Smooth muscle cell (in vitro differentiated cells): ENCODE results near the gene NKRF. TPM values are rescaled to one million over a fixed set of nuclear protein-coding genes. Genes with fewer than 3 reads are reported as not detected.
"Not testable (repeated sequence)": the region's sequence is repeated elsewhere in the genome, so short reads cannot be mapped to it uniquely, and the experiment has no call there.

Experiments used
- DNase-seq: peaks from one replicate; lab custom pipeline; 2025; ENCODE audit not compliant: unreplicated experiment; lab: John Stamatoyannopoulos, UW
- H2AFZ ChIP-seq: fragments of 200-600 bp; sonication (generic); 2 replicates; pipeline ENCODE4 v1.6.0; 2016; ENCODE audit warnings: antibody characterized with exemption, low read depth, mild to moderate bottlenecking
- H3F3A ChIP-seq: fragments of 200-600 bp; sonication (generic); 2 replicates; pipeline ENCODE4 v1.6.0; 2017; ENCODE audit warnings: antibody characterized with exemption, low read depth
- H3K27ac ChIP-seq: fragments of 200-600 bp; sonication (generic); 2 replicates; pipeline ENCODE4 v1.5.1; 2016; ENCODE audit warnings: low read depth, mild to moderate bottlenecking
- H3K27me3 ChIP-seq: fragments of 200-600 bp; sonication (generic); 2 replicates; pipeline ENCODE4 v1.6.1; 2016; ENCODE audit warnings: low read depth, mild to moderate bottlenecking
- H3K36me3 ChIP-seq: fragments of 200-600 bp; sonication (generic); 2 replicates; pipeline ENCODE4 v1.5.1; 2016; ENCODE audit warnings: low read depth
- H3K4me1 ChIP-seq: fragments of 200-600 bp; sonication (generic); 2 replicates; pipeline ENCODE4 v1.5.1; 2016; ENCODE audit warnings: low read depth
- H3K4me2 ChIP-seq: fragments of 200-600 bp; sonication (generic); 2 replicates; pipeline ENCODE4 v1.6.0; 2016; ENCODE audit warnings: mild to moderate bottlenecking
- H3K4me3 ChIP-seq: fragments of 200-600 bp; sonication (generic); 2 replicates; pipeline ENCODE4 v1.5.1; 2016; ENCODE audit warnings: mild to moderate bottlenecking
- H3K79me2 ChIP-seq: fragments of 200-600 bp; sonication (generic); 2 replicates; pipeline ENCODE4 v1.6.0; 2016; ENCODE audit warnings: low read depth, mild to moderate bottlenecking
- H3K9ac ChIP-seq: fragments of 200-600 bp; sonication (generic); 2 replicates; pipeline ENCODE4 v1.6.0; 2016; ENCODE audit warnings: low read depth
- H3K9me3 ChIP-seq: fragments of 200-600 bp; sonication (generic); replicated peaks from 2 replicates; pipeline ENCODE4 v1.5.1; 2016; ENCODE audit warnings: low read depth
- H4K20me1 ChIP-seq: fragments of 200-600 bp; sonication (generic); 2 replicates; pipeline ENCODE4 v1.6.0; 2016; ENCODE audit warnings: low read depth
- CTCF ChIP-seq: fragments of 200-600 bp; sonication (generic); IDR thresholded peaks from 2 replicates; pipeline ENCODE4 v1.5.1; 2017; ENCODE audit warnings: borderline replicate concordance, mild to moderate bottlenecking, antibody characterized with exemption; ENCODE audit not compliant: insufficient read depth, poor library complexity, severe bottlenecking
- WGBS: methylation state at CpG from one replicate; pipeline ENCODE4 v1.1.7; 2016; ENCODE audit warnings: low lambda C conversion rate; 5-methylcytosine and 5-hydroxymethylcytosine counted together
- polyA plus RNA-seq: library from polyadenylated mRNA; unstranded; fragments of >200 nt; fragmentation: Nextera tagmentation; extraction: Ambion mirVana; gene quantifications from 2 replicates; pipeline ENCODE4 v1.2.1, GENCODE V29; 2016
- total RNA-seq: library from RNA; depleted of rRNA; stranded (reverse); fragments of >200 nt; gene quantifications from 2 replicates; pipeline ENCODE4 v1.2.3, GENCODE V29; 2014

NKRF gene
- total and polyA plus RNA-seq, 2 experiments from 2014 or later, result 2.4 to 8.0 TPM

GRCh38 chrX:119640731-119641170, 34.5 kb upstream of the NKRF start:
- H2AFZ ChIP-seq, result no peak overlapping the region
- no peak overlapping the region for H3K4me3 ChIP-seq
- no peak for DNase-seq
- no peak overlapping the region for H3K9ac ChIP-seq
- H3K9me3 ChIP-seq, result no peaks in the 10 kb centered on the region
- TF ChIP-seq CTCF, result no peak
- no peak overlapping the region for H3K27ac ChIP-seq
- H3K4me2 ChIP-seq, result no peak overlapping the region
- no peaks in the 10 kb centered on the region for H3F3A ChIP-seq
- H3K79me2 ChIP-seq, result no peaks in the 10 kb centered on the region
- no peaks in the 10 kb centered on the region for H3K4me1 ChIP-seq
- 75% methylated on average over 5 of the region's 5 CpGs for WGBS
- no peaks in the 10 kb centered on the region for H4K20me1 ChIP-seq
- no peaks in the 10 kb centered on the region for H3K36me3 ChIP-seq
- no peaks in the 10 kb centered on the region for H3K27me3 ChIP-seq

- Histone ChIP-seq H3K9ac (no peak overlapping the region), H3K4me3 (no peak overlapping the region), H2AFZ (no peak overlapping the region), H3K4me1 (no peaks in the 10 kb centered on the region), H3K36me3 (no peaks in the 10 kb centered on the region), H4K20me1 (no peaks in the 10 kb centered on the region), H3K4me2 (no peak overlapping the region), H3K27me3 (no peaks in the 10 kb centered on the region), H3K9me3 (no peaks in the 10 kb centered on the region), H3F3A (no peaks in the 10 kb centered on the region), H3K79me2 (no peaks in the 10 kb centered on the region), H3K27ac (no peak overlapping the region)
- no peak for TF ChIP-seq CTCF
- no peak for DNase-seq
- 74% methylated on average over 10 of the region's 10 CpGs for WGBS
Observed at GRCh38 chrX:119638725-119639471, 32.7 kb upstream of the NKRF start.

DNA sequence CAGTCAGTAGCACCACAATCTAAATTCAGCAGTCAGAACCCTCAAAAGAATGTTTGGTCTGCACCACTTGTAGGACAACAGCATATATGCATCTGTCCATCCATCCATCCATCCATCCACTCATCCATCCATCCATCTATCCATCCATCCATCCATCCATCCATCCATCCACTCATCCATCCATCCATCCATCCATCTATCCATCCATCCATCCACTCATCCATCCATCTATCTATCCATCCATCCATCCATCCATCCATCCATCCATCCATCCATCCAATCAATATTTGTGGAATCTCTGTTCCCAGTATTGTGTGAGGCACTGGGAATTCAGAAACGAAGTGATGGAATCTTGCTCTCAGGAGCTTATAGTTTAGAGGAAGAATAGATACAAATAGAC, 31.2 kb upstream of the NKRF start:
- not testable (repeated sequence) for H3K36me3 ChIP-seq, H3F3A ChIP-seq, H3K79me2 ChIP-seq, H4K20me1 ChIP-seq, H3K4me2 ChIP-seq, H3K4me1 ChIP-seq, H3K4me3 ChIP-seq, H3K9ac ChIP-seq, H2AFZ ChIP-seq, H3K27ac ChIP-seq, DNase-seq, H3K9me3 ChIP-seq, H3K27me3 ChIP-seq
- 66% methylated on average over 1 of the region's 1 CpG for WGBS

- no peak for DNase-seq
- Histone ChIP-seq H2AFZ (no peak overlapping the region), H3K27me3 (no peaks in the 10 kb centered on the region)
Observed at GRCh38 chrX:119636419-119636818, 30.2 kb upstream of the NKRF start.

More at GRCh38 chrX:119636419-119636818, 30.2 kb upstream of the NKRF start:
- no peak overlapping the region for H3K4me2 ChIP-seq
- H3K4me1 ChIP-seq, result no peaks in the 10 kb centered on the region
- H4K20me1 ChIP-seq, result no peaks in the 10 kb centered on the region
- no peak for TF ChIP-seq CTCF
- no peaks in the 10 kb centered on the region for H3F3A ChIP-seq
- H3K9ac ChIP-seq, result no peak overlapping the region
- no peaks in the 10 kb centered on the region for H3K36me3 ChIP-seq
- H3K9me3 ChIP-seq, result no peaks in the 10 kb centered on the region
- 87% methylated on average over 8 of the region's 8 CpGs for WGBS
- H3K27ac ChIP-seq, result no peak overlapping the region
- no peak overlapping the region for H3K4me3 ChIP-seq
- no peaks in the 10 kb centered on the region for H3K79me2 ChIP-seq
